Smooth muscle cell of the coronary artery (primary cell): ENCODE measurements around the gene GPR148. TPM values are rescaled to one million over a fixed set of nuclear protein-coding genes. Genes with fewer than 3 reads are reported as not detected.

ENCODE experiments used
- total RNA-seq: library from RNA; depleted of rRNA; stranded (reverse); fragments of >200 nt; gene quantifications from 2 replicates; pipeline ENCODE4 v1.2.3, GENCODE V29; 2014; ENCODE audit warnings: low replicate concordance

GPR148 gene, protein sequence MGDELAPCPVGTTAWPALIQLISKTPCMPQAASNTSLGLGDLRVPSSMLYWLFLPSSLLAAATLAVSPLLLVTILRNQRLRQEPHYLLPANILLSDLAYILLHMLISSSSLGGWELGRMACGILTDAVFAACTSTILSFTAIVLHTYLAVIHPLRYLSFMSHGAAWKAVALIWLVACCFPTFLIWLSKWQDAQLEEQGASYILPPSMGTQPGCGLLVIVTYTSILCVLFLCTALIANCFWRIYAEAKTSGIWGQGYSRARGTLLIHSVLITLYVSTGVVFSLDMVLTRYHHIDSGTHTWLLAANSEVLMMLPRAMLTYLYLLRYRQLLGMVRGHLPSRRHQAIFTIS
- not detected in 2 replicates for total RNA-seq

DNA sequence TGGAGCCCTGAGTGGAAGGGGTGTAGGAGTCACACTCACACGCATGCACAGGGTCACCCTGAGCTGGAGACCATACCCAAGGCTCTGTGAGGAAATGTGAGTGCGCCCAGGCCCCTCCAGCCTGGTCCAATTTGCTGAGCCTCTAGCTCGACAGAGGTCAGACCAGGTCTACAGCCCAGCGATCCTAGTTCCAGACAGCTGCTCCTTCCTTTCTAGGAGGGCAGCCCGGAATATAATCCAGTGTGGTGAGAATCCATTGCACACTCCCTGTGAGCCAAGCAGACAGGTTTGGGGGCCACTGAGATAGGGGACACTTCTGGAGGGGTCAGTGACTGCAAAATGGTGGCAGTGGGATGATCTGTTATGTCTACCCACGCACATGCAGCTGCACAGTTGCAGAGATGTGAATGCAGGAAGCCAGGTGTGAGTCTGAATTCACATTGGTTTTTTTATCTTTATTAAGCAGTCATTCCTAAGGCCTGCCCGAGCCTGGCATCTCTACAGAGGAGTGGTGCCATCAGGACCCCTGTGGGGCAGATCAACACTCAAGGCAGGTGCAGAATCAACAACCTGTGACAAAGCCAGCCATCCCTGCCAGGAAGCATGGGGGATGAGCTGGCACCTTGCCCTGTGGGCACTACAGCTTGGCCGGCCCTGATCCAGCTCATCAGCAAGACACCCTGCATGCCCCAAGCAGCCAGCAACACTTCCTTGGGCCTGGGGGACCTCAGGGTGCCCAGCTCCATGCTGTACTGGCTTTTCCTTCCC is at the start of gene GPR148:
TSS of gene GPR148 (plus strand) at position 522 of the 768 bp plus-strand sequence. CDS start at position 604, 82 bp downstream.

DNA sequence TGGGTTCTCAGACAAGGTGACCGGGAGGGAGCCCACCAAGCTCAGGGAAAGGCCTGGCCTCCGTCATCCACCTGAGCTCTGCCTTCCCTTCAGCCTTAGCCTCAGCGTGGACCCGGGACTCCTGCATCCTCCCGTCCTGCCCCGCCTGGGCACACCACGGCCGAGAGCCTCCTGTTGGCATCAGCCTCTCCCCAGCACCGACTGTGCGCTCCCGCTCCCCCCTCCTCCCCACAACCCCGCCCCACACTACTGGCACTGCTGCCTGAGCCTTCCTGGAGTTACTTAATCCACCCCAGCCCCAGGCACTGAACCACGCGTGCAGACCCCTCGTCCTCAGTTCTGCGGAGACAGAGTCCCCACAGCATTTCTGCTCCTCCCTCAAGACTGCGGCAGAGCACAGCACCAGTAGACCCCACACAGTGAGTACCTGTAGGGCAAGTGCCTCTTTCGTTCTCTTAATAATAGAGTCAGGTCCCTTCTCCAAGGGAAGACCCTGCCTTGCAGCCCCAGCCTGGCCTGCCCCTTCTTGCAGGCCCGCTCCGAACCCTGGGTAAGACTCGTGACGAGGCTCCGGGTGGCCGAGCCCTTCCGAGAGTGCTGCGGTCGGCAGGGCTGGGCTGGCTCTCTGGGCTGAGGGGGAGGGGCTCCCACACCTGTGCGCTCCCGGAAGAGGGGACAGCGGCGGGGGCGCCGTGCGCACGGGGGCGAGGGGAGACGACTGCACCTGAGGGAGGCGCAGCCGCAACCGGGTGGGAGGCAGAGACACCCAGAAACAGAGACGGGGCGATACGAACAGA is 26.6 kb downstream of the GPR148 start, which contains the start of gene AMER3:
TSS of gene AMER3 (plus strand) at position 285 of the 797 bp plus-strand sequence. CDS start 6,533 bp downstream, outside the sequence.

Other genes starting within 250 kb of the GPR148 start
- not detected in 2 replicates for gene POTEI, start 219.7 kb upstream of the GPR148 start, total RNA-seq
- gene CFC1B, start 207.8 kb upstream of the GPR148 start, total RNA-seq, result not detected in 2 replicates
- not detected in 2 replicates for gene CFC1, start 129.5 kb upstream of the GPR148 start, total RNA-seq
- not detected in 2 replicates for gene POTEJ, start 117.6 kb upstream of the GPR148 start, total RNA-seq
- gene AMER3, start 26.5 kb downstream of the GPR148 start, total RNA-seq, result not detected in 2 replicates
- gene ARHGEF4, start 107.8 kb downstream of the GPR148 start, total RNA-seq, result 0.90 and 12.2 TPM in 2 replicates